Esophagus muscularis mucosa (tissue), 4 donors: ENCODE data around the gene ADAMTS9. TPM values are rescaled to one million over a fixed set of nuclear protein-coding genes. Genes with fewer than 3 reads are reported as not detected.

Experiments used
- DNase-seq: peaks from one replicate; pipeline ENCODE4 v3.0.0-alpha.2; 2017; ENCODE audit errors: extremely low spot score
- H3K27ac ChIP-seq, 4 donors: fragments of 200-600 bp; sonication (generic); replicated peaks in 1 of 4; 1 replicate in 3 of 4; 2 replicates in 1 of 4; pipeline ENCODE4 v1.5.1; 2016 to 2019; ENCODE audit warnings: mild to moderate bottlenecking in 1 of 4
- H3K27me3 ChIP-seq, 4 donors: fragments of 200-600 bp; sonication (generic); one replicate each; pipeline versions ENCODE4 v1.5.1 to v1.6.0; 2016 to 2019
- H3K36me3 ChIP-seq, 4 donors: fragments of 200-600 bp; sonication (generic); one replicate each; pipeline ENCODE4 v1.5.1; 2016 to 2019
- H3K4me1 ChIP-seq, 4 donors: fragments of 200-600 bp; sonication (generic); one replicate each; pipeline ENCODE4 v1.5.1; 2016 to 2019
- H3K4me3 ChIP-seq, 4 donors: fragments of 200-600 bp; sonication (generic); 1 replicate in 2 of 4; 2 replicates in 2 of 4; pipeline ENCODE4 v1.5.1; 2016 to 2019; ENCODE audit warnings: mild to moderate bottlenecking in 4 of 4, moderate library complexity in 1 of 4
- H3K9me3 ChIP-seq, 4 donors: fragments of 200-600 bp; sonication (generic); 1 replicate in 3 of 4; 2 replicates in 1 of 4; pipeline ENCODE4 v1.5.1; 2016 to 2019
- CTCF ChIP-seq, 3 experiments: fragments of 200-600 bp in 2 of 3; fragments of 450-650 bp in 1 of 3; sonication (generic) in 2 of 3; IDR thresholded peaks; one replicate each; pipeline ENCODE4 v1.5.1; 2017 to 2019; ENCODE audit warnings: antibody characterized with exemption in 3 of 3, mild to moderate bottlenecking in 2 of 3, moderate library complexity in 1 of 3
- EP300 ChIP-seq: sonication (generic); formaldehyde crosslinking; IDR thresholded peaks from one replicate; pipeline ENCODE4 v1.6.1; 2017; ENCODE audit warnings: antibody characterized with exemption
- POLR2A ChIP-seq: fragments of 450-650 bp; IDR thresholded peaks from one replicate; pipeline ENCODE4 v1.6.1; 2017; ENCODE audit warnings: antibody characterized with exemption, moderate library complexity, mild to moderate bottlenecking, low read depth
- POLR2AphosphoS5 ChIP-seq, 2 donors: sonication (generic); formaldehyde crosslinking; IDR thresholded peaks; one replicate each; pipeline ENCODE4 v1.6.1; 2017; ENCODE audit warnings: antibody characterized with exemption in 2 of 2
- WGBS: methylation state at CpG from one replicate; pipeline ENCODE4 v1.1.5; 2018; 5-methylcytosine and 5-hydroxymethylcytosine counted together
- intact Hi-C: fragments of 100-400 bp; cut with DNase I; formaldehyde crosslinking; loops from one replicate; pipeline ENCODE4 v1.15.1; 2023
- total RNA-seq, 4 donors: library from RNA; depleted of rRNA; stranded (reverse); fragments of >200 nt; gene quantifications; one replicate each; pipeline versions ENCODE4 v1.1.0 to v1.2.1, GENCODE V29; 2016

ADAMTS9 gene
- total RNA-seq, 4 donors from 2014 or later: 45.3 to 142 (median 56.6) TPM

DNA sequence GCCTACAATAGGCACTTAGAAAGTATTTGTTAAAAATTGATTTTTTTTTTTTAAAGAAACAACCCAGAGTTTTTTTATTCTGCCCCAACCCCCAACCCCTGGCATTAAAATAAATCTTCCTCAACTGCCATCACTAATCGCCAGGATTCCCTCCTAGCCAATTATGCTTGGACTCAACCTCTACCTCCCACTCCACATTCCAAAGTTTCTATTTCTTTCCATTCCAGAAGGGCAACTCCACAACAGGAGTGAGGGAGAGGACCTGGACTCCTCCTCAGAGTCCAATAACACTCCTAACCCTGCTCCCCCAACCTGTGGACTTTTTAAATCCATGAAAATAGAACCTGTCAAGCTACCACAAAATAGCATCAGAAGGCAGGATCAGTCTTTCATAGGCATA lies 99.4 kb downstream of the ADAMTS9 start:
- Histone ChIP-seq H3K27ac (peak overlapping the region; percentile 36 to 53 (median 45)), H3K36me3 (peaks cover 0 to 89% (median 9%) of the 10 kb centered on the region in 4 donors), H3K9me3 (no peaks in the 10 kb centered on the region), H3K4me1 (peaks cover 0 to 54% (median 29%) of the 10 kb centered on the region in 4 donors), H3K27me3 (no peaks in the 10 kb centered on the region), H3K4me3 (no peak overlapping the region)
- no peak for DNase-seq
- TF ChIP-seq POLR2AphosphoS5 (IDR thresholded peaks at IDR 0.05) (peak in 1 of 2 donors; percentile 10), CTCF (IDR thresholded peaks at IDR 0.05) (no peak)
- 57% methylated on average over 1 of the region's 1 CpG for WGBS
- intact Hi-C loops: no loop called here

DNA sequence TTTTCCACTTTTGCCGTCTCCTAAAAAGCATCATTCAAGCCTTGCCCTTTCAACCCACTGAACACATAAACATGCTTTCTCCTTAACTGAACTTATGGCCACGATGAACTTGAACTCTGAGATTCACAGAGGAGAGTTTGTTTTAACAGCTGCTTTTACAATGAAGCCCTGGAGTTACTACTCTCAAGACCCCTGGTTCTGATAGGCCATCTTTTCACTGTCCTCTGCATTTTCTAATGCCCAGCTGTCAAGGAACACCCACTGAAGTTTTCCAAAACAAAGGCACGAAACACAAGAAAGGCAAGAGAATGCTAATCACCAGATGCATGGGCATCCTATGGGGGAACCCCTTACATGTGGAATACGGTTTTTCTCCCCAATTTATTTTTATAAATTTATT lies 100.8 kb downstream of the ADAMTS9 start:
- H3K27ac ChIP-seq: peak overlapping the region in 1 of 4 donors; percentile 7
- intact Hi-C loops: no loop called here
- H3K36me3 ChIP-seq: peaks cover 0 to 79% (median 7%) of the 10 kb centered on the region in 4 donors
- DNase-seq: no peak
- H3K9me3 ChIP-seq: no peaks in the 10 kb centered on the region
- no peak overlapping the region for H3K4me3 ChIP-seq
- WGBS: 68% methylated on average over 4 of the region's 4 CpGs
- no peak for TF ChIP-seq CTCF (IDR thresholded peaks at IDR 0.05)
- TF ChIP-seq POLR2A: no peak
- TF ChIP-seq POLR2AphosphoS5 (IDR thresholded peaks at IDR 0.05): no peak
- TF ChIP-seq EP300: no peak
- H3K4me1 ChIP-seq: peaks cover 0 to 46% (median 23%) of the 10 kb centered on the region in 4 donors
- no peaks in the 10 kb centered on the region for H3K27me3 ChIP-seq

DNA sequence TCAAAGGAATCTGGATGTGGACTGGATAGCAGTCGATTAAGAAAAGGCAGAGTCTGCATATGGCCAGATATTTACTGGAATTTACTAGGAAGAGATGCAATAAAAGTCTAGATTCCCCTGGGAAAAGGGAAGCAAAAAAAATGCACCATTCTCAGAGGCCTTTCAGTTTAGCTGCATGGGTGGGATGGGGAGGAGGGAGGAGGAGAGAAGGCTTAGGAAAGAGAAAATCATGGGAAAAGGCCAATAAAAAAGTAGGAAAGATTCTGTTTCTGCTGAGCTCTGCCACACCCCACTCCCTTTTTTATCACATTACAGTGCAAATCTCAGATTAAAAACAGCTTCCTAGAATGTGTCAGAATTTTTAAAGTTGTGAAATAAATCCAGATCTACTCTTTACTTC lies 103.6 kb downstream of the ADAMTS9 start:
- no peaks in the 10 kb centered on the region for H3K9me3 ChIP-seq
- H3K27me3 ChIP-seq: no peaks in the 10 kb centered on the region
- intact Hi-C loops: no loop called here
- WGBS: 59% methylated on average over 1 of the region's 1 CpG
- no peak for TF ChIP-seq EP300
- TF ChIP-seq CTCF (IDR thresholded peaks at IDR 0.05): no peak
- TF ChIP-seq POLR2AphosphoS5 (IDR thresholded peaks at IDR 0.05): no peak
- TF ChIP-seq POLR2A: no peak
- peak overlapping the region in 1 of 4 donors; percentile 1 for H3K4me3 ChIP-seq
- peaks cover 0 to 42% (median 17%) of the 10 kb centered on the region in 4 donors for H3K4me1 ChIP-seq
- peak overlapping the region; percentile 3 to 21 (median 6) for H3K27ac ChIP-seq
- DNase-seq: no peak
- H3K36me3 ChIP-seq: peaks cover 0 to 68% (median 0%) of the 10 kb centered on the region in 4 donors

GRCh38 chr3:64578797-64579196 lies 109.0 kb downstream of the ADAMTS9 start:
- Histone ChIP-seq H3K9me3 (no peaks in the 10 kb centered on the region), H3K4me1 (peaks cover 0 to 19% (median 4%) of the 10 kb centered on the region in 4 donors), H3K27me3 (no peaks in the 10 kb centered on the region), H3K36me3 (peaks cover 0 to 71% (median 0%) of the 10 kb centered on the region in 4 donors), H3K27ac (no peak overlapping the region), H3K4me3 (no peak overlapping the region)
- no peak for TF ChIP-seq POLR2AphosphoS5 (IDR thresholded peaks at IDR 0.05)
- TF ChIP-seq CTCF (IDR thresholded peaks at IDR 0.05): no peak
- TF ChIP-seq POLR2A: no peak
- no peak for TF ChIP-seq EP300
- 87% methylated on average over 3 of the region's 3 CpGs for WGBS
- DNase-seq: no peak
- intact Hi-C loops: no loop called here
